Subcutaneous abdominal adipose tissue (tissue), 5 donors: ENCODE data around the gene OPALIN.

Experiments used
- H3K27ac ChIP-seq: one replicate; pipeline ENCODE4 v1.7.0; 2013; ENCODE audit warnings: low read depth, mild to moderate bottlenecking, inconsistent platforms, low read length, moderate library complexity
- H3K27me3 ChIP-seq, 5 donors: one replicate each; pipeline ENCODE4 v1.7.0; 2013; ENCODE audit warnings: low read length in 5 of 5, inconsistent platforms in 1 of 5; ENCODE audit not compliant: control insufficient read depth in 5 of 5, insufficient read depth in 4 of 5
- H3K36me3 ChIP-seq, 5 donors: one replicate each; pipeline ENCODE4 v1.7.0; 2013; ENCODE audit warnings: low read length in 5 of 5; ENCODE audit not compliant: control insufficient read depth in 5 of 5, insufficient read depth in 5 of 5
- H3K4me1 ChIP-seq, 5 donors: one replicate each; pipeline ENCODE4 v1.7.0; 2013; ENCODE audit warnings: low read length in 5 of 5, mild to moderate bottlenecking in 3 of 5, moderate library complexity in 1 of 5; ENCODE audit not compliant: control insufficient read depth in 5 of 5, insufficient read depth in 5 of 5
- H3K4me3 ChIP-seq, 5 donors: one replicate each; pipeline ENCODE4 v1.7.0; 2013; ENCODE audit warnings: low read length in 5 of 5, low read depth in 1 of 5
- H3K9ac ChIP-seq, 5 donors: one replicate each; pipeline ENCODE4 v1.7.0; 2013; ENCODE audit warnings: low read length in 5 of 5, mild to moderate bottlenecking in 4 of 5, moderate library complexity in 3 of 5
- H3K9me3 ChIP-seq, 5 donors: one replicate each; pipeline ENCODE4 v1.7.0; 2013; ENCODE audit warnings: low read length in 5 of 5; ENCODE audit not compliant: control insufficient read depth in 5 of 5
- donor health status: healthy.
- donor health status: healthy.
- donor health status: healthy.
- donor health status: healthy.
- donor health status: healthy.

OPALIN gene

DNA sequence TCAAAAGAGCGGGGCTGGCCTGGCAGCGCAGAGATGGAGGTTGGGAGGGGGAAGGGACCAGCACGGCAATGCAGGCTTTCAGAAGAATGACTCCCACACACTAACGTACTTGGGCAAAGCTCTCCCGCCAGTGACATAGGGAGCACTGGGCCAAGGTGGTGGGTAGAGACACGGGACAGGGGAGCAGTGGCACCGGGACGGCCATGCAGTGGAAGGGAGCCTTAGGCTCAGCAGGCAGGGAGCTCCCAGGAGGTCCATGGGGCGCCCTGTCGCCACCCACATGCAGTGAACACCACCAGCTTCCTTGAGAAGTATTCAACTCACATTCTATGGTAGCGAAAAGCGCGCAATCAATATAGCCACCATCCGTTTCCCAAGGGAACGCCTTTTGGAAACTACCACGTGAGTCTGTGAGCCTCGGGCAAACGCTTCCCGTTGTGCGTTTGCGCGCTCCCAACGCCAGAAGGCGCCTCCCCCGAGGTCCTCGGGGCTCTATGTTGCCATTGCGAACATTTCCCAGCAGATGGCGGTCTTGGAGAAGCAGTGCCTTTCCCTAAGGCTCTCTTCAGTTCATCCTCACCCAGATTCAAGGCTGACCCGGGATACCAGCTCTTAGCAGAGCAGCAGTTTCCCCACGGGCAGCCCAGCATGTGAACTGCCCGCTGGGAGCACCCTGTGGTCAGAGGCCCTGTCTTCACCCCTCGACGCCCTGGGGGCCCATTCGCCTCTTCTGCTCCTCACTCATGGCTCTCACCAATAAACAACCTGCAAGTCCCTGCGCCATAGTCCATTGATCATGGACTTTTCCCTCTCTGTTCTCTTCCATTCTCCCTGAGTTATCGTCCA is 16.4 kb upstream of the OPALIN start:
- Histone ChIP-seq H3K4me1 (peaks cover 6 to 10% (median 9%) of the 10 kb centered on the region in 5 donors), H3K27ac (no peak overlapping the region)

DNA sequence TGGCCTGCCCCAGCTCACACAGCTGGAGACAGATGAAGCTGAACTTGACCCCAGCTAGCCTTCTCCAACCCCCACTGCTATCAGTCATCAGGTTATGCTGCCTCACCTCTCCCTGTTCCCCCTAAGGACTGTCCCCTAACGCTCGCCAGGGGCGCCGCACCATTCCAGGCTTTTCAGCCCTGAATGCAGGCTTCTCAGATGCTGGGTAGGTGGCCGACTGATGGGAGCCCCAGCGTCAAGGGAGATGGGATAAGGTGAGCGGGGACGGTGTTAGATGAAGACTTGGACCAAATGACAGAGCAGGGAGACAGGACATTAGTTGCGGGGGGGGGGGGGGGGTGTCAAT is 15.8 kb upstream of the OPALIN start:
- no peaks in the 10 kb centered on the region for H3K9me3 ChIP-seq
- H3K9ac ChIP-seq = peak overlapping the region in 1 of 5 donors; percentile 15
- H3K4me3 ChIP-seq = peak overlapping the region in 4 of 5 donors; percentile 56 to 75 (median 72)
- H3K27ac ChIP-seq = no peak overlapping the region
- peaks cover 0 to 33% (median 20%) of the 10 kb centered on the region in 5 donors for H3K27me3 ChIP-seq
- no peaks in the 10 kb centered on the region for H3K36me3 ChIP-seq
- H3K4me1 ChIP-seq = peaks cover 6 to 10% (median 9%) of the 10 kb centered on the region in 5 donors

More for the DNA sequence above, 16.4 kb upstream of the OPALIN start:
- Histone ChIP-seq H3K4me3 (peak overlapping the region; percentile 56 to 75 (median 71)), H3K9me3 (no peaks in the 10 kb centered on the region), H3K27me3 (peaks cover 0 to 33% (median 23%) of the 10 kb centered on the region in 5 donors), H3K36me3 (no peaks in the 10 kb centered on the region), H3K9ac (peak overlapping the region in 4 of 5 donors; percentile 15 to 62 (median 48))

DNA sequence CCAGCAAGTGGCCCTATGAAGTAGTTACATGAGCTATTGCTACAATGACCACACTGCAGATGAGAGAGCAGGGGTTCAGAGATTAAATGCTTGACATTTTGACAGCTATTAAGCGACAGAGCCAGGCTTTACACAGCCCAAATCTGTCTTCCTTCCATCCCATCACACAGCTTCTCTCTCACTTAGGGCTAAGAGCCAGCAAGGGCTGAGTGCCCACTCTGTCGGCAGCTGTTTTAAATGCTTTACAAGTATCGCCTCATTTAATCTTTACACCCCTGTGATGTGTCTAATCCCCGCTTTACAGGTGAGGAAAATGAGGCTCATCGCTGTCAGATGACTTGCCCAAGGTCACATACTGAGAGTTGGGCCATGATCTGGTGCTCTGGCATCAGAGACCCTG is 15.2 kb upstream of the OPALIN start:
- no peaks in the 10 kb centered on the region for H3K36me3 ChIP-seq
- H3K27me3 ChIP-seq = peaks cover 0 to 32% (median 20%) of the 10 kb centered on the region in 5 donors
- no peak overlapping the region for H3K4me3 ChIP-seq
- no peak overlapping the region for H3K27ac ChIP-seq
- H3K9ac ChIP-seq = no peak overlapping the region
- H3K4me1 ChIP-seq = peaks cover 6 to 10% (median 9%) of the 10 kb centered on the region in 5 donors
- H3K9me3 ChIP-seq = no peaks in the 10 kb centered on the region

DNA sequence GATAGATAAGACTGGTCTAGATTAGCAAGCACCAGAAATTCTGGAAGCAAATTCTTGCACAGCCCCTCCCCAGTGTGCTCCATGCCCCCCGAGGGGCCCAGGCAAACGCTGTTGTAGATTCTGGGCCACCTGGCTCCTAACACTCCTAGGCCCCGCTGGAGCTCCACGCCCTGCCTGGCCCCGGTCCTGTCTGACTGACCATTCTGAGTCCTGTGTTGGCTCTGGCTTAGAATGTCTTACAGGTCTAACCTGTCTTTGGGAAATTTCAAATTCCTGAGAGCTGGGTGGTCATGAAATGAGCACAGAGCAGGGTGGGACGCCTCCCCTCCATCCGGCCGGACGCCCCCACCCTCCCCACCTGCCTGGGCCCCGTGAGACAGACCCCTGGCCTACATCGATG is 12.6 kb upstream of the OPALIN start:
- Histone ChIP-seq H3K4me1 (peaks cover 5 to 10% (median 9%) of the 10 kb centered on the region in 5 donors), H3K9me3 (no peaks in the 10 kb centered on the region), H3K27me3 (peaks cover 0 to 13% (median 9%) of the 10 kb centered on the region in 5 donors), H3K4me3 (no peak overlapping the region), H3K36me3 (no peaks in the 10 kb centered on the region), H3K27ac (no peak overlapping the region), H3K9ac (no peak overlapping the region)

DNA sequence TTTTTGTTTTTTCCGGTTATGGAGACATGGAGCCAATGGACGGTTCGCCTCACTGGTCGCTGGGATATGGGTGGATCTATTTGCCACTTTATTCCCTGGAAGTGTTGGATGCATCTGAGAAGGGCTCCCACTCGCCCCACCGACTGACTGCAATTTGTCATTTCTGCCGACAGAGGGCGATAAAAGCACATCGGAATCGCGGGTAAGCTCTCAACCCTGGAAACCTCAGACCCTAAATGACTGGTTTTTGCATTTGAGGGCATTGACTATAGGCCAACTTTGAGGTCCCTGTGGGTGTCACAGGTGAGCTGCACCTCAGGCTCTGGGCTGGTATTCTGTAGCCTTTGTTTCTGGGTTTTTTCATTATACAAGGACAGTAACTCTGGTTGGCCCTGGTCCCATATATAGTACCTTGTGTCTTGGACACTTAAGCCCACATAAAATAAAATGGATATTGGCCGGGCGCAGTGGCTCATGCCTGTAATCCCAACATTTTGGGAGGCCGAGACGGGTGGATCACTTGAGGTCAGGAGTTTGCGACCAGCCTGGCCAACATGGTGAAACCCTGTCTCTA is 11.9 kb upstream of the OPALIN start:
- H3K9ac ChIP-seq = no peak overlapping the region
- no peak overlapping the region for H3K27ac ChIP-seq
- peaks cover 0 to 13% (median 9%) of the 10 kb centered on the region in 5 donors for H3K27me3 ChIP-seq
- no peaks in the 10 kb centered on the region for H3K36me3 ChIP-seq
- H3K4me3 ChIP-seq = no peak overlapping the region
- peaks cover 5 to 10% (median 9%) of the 10 kb centered on the region in 5 donors for H3K4me1 ChIP-seq
- no peaks in the 10 kb centered on the region for H3K9me3 ChIP-seq

DNA sequence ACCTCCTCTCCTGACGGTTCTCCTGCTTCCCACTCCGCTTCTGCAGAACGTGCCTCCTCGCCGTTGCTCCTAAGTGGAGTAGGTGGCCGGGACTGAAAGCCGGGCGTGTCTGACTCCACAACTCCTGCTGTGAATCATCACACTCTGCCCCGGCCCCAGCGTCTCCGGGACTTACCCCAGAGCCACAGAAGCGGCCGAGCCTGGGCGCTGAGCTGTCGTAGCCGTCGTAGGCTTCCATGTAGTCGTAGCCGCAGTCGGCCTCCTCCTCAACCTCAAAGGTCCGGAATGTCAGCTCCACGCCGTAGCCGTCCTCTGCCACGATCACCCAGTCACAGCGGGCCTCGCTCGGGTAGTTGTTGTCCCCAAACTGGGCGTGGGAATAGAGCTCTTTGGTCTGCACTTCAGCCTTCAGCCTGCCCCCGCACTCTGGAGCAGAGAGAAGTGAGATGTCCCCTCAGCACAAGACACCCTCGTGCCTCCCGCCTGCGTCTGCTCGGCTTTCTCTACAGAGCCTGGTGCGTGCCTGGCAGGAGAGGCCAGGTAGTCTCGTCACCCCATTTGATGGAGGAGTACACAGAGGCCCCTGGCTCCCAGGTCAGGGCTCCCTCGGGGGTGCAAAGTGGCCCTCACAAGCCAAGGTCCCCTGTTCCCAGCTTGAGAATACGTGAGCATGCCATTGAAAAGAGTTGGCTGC is 11.2 kb upstream of the OPALIN start:
- H3K27ac ChIP-seq = no peak overlapping the region
- no peak overlapping the region for H3K9ac ChIP-seq
- no peak overlapping the region for H3K4me3 ChIP-seq
- H3K9me3 ChIP-seq = no peaks in the 10 kb centered on the region
- peaks cover 0 to 13% (median 9%) of the 10 kb centered on the region in 5 donors for H3K27me3 ChIP-seq
- H3K4me1 ChIP-seq = peaks cover 2 to 7% (median 6%) of the 10 kb centered on the region in 5 donors
- no peaks in the 10 kb centered on the region for H3K36me3 ChIP-seq

DNA sequence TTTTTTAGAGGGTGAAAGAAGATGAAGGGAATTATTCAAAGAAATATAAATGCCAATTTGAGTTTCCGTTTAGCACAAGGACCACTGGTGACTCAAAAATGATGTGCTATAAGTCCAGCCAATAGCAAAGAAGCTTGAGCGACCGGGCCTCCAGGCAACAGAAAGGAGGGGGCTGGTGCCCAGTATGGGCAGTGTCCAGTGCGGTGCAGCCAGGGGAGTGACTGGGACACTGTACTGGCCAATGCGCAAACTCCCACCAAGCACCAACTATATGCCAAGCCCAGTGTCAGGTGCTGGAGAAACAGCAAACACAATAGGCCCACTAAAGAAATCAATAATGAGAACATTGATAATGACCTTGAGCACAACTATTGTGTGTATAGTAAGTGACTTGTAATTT is 10.2 kb upstream of the OPALIN start:
- no peak overlapping the region for H3K4me3 ChIP-seq
- H3K9me3 ChIP-seq = no peaks in the 10 kb centered on the region
- H3K27me3 ChIP-seq = peaks cover 0 to 7% (median 5%) of the 10 kb centered on the region in 5 donors
- no peak overlapping the region for H3K9ac ChIP-seq
- peaks cover 0 to 4% (median 0%) of the 10 kb centered on the region in 5 donors for H3K4me1 ChIP-seq
- no peak overlapping the region for H3K27ac ChIP-seq
- H3K36me3 ChIP-seq = no peaks in the 10 kb centered on the region

DNA sequence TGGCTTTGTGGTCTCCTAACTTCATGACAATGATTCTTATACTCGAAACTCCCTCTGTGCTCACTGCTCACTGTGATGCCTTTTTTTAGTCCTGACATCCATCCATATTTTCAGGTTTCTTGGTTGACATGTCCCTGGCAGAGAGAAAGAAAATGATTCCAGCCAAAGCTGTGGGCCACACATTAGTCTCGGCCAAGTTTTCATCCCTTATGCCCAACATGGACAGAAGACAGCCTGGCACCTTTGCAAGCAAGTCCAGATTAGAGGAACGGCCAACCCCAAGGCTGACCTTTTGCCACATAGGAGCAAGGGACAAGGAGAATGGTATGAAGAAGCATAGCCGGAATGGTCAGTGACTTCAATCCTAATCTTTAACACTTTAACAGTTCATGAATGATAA is 8.7 kb upstream of the OPALIN start:
- Histone ChIP-seq H3K4me1 (peaks cover 0 to 4% (median 0%) of the 10 kb centered on the region in 5 donors), H3K9ac (no peak overlapping the region), H3K27me3 (peaks cover 0 to 5% (median 0%) of the 10 kb centered on the region in 5 donors), H3K9me3 (peaks cover 0 to under 1% (median 0%) of the 10 kb centered on the region in 5 donors), H3K27ac (no peak overlapping the region), H3K4me3 (no peak overlapping the region), H3K36me3 (no peaks in the 10 kb centered on the region)

DNA sequence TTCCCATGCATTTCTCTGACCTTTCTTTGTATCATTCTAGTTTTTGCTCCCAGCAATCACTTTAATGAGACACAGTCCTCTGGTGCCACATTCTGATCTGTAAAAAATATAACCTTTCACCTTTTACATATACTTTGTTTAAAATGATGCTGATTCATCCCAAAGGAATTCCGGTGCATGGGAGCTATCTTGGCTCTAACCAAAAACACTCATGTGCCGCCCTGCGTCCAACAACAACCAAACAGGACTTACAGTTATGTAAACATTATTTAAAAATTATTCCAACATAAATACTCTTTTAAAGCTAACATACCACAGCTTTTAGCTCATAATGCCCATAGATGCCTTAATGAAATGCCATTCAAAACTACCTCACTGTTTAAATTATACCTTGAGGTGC is 7.7 kb upstream of the OPALIN start:
- no peak overlapping the region for H3K9ac ChIP-seq

More for the DNA sequence above, 7.7 kb upstream of the OPALIN start:
- no peaks in the 10 kb centered on the region for H3K36me3 ChIP-seq
- H3K27ac ChIP-seq = no peak overlapping the region
- no peaks in the 10 kb centered on the region for H3K27me3 ChIP-seq
- H3K4me3 ChIP-seq = no peak overlapping the region
- H3K4me1 ChIP-seq = peaks cover 0 to 4% (median 0%) of the 10 kb centered on the region in 5 donors
- peaks cover 0 to 2% (median 0%) of the 10 kb centered on the region in 5 donors for H3K9me3 ChIP-seq
